WERI-Rb-1 (cell line): ENCODE measurements around the gene DYNLT2.

ENCODE experiments used
- DNase-seq: peaks from one replicate; pipeline ENCODE4 v3.0.0-alpha.2; 2020
- H3K27ac ChIP-seq: fragments of 250-450 bp; sonication (Bioruptor Pico); 2 replicates; pipeline ENCODE4 v1.5.1; 2020; ENCODE audit warnings: mild to moderate bottlenecking, moderate library complexity
- H3K27me3 ChIP-seq: fragments of 250-450 bp; sonication (Bioruptor Pico); 2 replicates; pipeline ENCODE4 v1.5.1; 2021; ENCODE audit warnings: mild to moderate bottlenecking, low read depth, moderate library complexity; ENCODE audit not compliant: insufficient read depth, severe bottlenecking
- H3K36me3 ChIP-seq: fragments of 250-450 bp; sonication (Bioruptor Pico); 2 replicates; pipeline ENCODE4 v1.5.1; 2020; ENCODE audit warnings: mild to moderate bottlenecking, moderate library complexity
- H3K4me3 ChIP-seq: 2 replicates; pipeline ENCODE4 v1.5.1; 2011; ENCODE audit warnings: low read depth, mild to moderate bottlenecking, control low read depth, low read length
- H3K9me3 ChIP-seq: fragments of 250-450 bp; sonication (Bioruptor Pico); 2 replicates; pipeline ENCODE4 v1.5.1; 2021; ENCODE audit warnings: mild to moderate bottlenecking, moderate library complexity; ENCODE audit not compliant: severe bottlenecking
- TF ChIP-seq, protein P1 (sequence below): IDR thresholded peaks from 2 replicates; pipeline ENCODE4 v1.5.1; 2011; ENCODE audit warnings: low read depth, mild to moderate bottlenecking, control low read depth, inconsistent platforms, low read length

The DYNLT2 gene

DNA sequence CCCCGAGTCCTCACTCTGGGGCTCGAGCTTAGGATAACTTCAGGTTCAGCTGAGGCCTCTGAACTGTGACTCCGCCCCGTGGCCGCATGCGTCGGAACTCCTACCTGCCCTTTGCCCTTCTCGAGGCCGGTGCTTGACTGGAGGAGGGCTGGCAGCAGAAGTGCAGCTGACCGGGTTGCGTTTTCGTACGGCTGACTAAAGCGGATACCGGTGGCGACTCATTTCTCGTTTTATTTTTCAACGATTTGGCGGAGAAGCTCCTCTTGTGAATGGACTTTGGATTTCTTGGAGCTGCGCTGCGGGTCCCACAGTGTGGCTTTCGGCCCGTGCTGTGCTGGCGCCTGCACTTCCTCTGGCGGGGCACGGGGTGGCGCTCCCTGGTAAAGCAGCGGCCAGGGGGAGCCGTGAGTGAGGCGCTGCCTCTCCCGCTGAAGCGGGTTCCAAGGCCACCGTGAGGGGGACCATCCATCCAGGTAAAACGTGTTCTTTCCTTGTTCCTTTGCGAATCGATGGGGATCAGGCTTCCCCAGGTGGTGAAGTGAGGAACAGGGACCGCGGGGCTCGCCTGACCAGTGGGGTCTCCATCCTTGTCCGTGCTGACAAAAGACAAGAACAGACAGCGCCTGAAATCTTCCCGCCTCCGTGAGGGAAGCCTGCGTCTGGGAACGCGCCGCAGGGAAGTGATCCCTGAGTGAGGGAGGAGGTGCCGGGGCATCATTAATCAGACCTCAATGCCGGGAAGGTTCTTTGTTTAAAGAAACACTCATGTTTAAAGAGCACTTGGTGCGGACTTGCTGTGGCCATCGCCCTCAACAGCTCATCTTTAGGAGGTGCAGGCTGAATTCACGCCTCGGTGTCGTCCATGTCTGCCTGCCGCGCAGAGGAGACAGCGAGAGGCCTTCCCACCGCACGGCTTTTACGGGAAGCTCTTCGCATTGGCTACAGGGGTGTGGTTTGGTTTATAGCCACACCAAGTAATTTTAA is 38.9 kb upstream of the DYNLT2 start:
- no peaks in the 10 kb centered on the region for H3K36me3 ChIP-seq
- H3K9me3 ChIP-seq, result no peaks in the 10 kb centered on the region
- peak overlapping the region; percentile 53 for H3K4me3 ChIP-seq
- TF ChIP-seq, protein P1, sequence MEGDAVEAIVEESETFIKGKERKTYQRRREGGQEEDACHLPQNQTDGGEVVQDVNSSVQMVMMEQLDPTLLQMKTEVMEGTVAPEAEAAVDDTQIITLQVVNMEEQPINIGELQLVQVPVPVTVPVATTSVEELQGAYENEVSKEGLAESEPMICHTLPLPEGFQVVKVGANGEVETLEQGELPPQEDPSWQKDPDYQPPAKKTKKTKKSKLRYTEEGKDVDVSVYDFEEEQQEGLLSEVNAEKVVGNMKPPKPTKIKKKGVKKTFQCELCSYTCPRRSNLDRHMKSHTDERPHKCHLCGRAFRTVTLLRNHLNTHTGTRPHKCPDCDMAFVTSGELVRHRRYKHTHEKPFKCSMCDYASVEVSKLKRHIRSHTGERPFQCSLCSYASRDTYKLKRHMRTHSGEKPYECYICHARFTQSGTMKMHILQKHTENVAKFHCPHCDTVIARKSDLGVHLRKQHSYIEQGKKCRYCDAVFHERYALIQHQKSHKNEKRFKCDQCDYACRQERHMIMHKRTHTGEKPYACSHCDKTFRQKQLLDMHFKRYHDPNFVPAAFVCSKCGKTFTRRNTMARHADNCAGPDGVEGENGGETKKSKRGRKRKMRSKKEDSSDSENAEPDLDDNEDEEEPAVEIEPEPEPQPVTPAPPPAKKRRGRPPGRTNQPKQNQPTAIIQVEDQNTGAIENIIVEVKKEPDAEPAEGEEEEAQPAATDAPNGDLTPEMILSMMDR, result peak; percentile 94
- no peaks in the 10 kb centered on the region for H3K27me3 ChIP-seq
- peak overlapping the region; percentile 66 for H3K27ac ChIP-seq
- DNase-seq, result peak; percentile 80

DNA sequence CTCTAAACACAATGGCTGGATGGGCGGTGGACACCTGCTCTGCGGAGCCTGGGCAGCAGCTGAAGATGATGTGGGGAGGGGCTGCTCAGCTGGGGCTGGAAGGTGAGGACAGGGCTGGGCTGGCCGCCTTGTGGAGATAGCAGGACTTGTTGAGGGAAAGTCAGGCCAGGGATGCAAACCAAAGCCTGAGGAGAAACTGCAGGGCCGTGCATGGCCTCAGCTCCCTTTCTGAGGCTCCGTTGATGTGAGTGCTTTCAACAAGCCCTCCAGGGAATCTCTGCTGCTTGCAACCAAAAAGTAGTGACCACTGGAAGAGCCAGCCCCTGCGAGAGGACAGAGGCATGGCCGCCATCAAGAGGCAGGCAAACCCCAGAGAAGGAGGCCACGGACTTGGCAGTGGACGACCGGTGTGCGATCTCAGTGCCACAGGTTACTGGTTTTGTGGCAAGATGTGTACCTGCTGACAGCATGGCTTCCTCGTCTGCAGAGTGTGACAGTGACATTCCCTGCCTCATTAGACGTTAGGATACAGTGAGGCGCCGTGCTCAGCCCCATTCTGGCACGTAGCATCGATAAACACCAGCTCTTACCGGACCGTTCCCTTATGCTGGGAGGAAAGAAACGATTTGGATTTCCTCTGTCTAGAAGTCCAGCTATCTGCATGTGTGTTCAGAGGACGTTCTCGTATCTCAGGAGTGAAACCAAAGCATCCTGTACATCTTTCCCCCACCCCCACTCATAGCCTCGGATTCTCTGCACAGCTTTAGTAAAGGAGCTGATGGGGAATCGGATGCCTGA is 38.0 kb upstream of the DYNLT2 start:
- Histone ChIP-seq H3K4me3 (peak overlapping the region; percentile 53), H3K9me3 (no peaks in the 10 kb centered on the region), H3K36me3 (no peaks in the 10 kb centered on the region), H3K27me3 (no peaks in the 10 kb centered on the region), H3K27ac (no peak overlapping the region)
- peak; percentile 29 for DNase-seq
- TF ChIP-seq, protein P1, result peak; percentile 23; the same call in 1 of the 2 replicates

DNA sequence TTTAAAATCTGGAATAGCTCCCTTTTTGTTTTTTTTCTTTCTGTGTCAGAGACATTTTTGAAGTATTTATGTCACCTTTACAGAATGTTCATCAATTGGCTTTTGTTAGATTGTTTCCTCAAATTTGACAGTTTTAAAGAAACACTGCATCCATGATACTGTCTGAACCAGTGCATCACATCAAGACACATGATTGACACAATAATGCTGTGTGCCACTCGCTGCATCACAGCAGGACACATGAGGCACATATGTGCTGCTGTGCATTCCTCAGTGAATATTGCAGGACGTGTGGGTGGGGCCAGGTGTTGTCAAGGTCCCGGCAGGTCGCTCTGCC is 37.4 kb upstream of the DYNLT2 start:
- no peaks in the 10 kb centered on the region for H3K36me3 ChIP-seq
- H3K9me3 ChIP-seq, result no peaks in the 10 kb centered on the region
- no peaks in the 10 kb centered on the region for H3K27me3 ChIP-seq
- TF ChIP-seq, protein P1, result no peak
- H3K4me3 ChIP-seq, result no peak overlapping the region
- H3K27ac ChIP-seq, result no peak overlapping the region
- no peak for DNase-seq

DNA sequence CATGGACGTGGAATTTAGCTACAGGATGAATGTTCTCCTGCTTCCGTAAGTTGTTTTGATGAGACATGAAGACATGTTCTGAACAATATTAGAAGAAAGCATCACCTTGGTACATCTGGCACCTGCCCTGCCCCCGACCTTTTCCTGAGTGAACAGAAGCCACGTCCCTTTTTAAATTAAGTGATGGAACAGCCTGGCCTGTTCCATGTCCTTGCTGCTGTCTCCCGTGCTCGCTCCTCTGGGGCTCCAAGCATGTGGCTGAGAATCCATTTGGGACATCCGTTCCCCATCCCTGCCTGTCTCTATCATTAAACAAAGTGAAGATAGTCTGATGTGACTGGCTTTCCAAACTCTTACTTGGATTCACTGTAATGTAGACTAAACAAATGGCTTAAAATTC is 36.4 kb upstream of the DYNLT2 start:
- Histone ChIP-seq H3K27ac (no peak overlapping the region), H3K27me3 (no peaks in the 10 kb centered on the region), H3K36me3 (no peaks in the 10 kb centered on the region), H3K9me3 (no peaks in the 10 kb centered on the region), H3K4me3 (no peak overlapping the region)
- no peak for DNase-seq
- TF ChIP-seq, protein P1, result no peak

DNA sequence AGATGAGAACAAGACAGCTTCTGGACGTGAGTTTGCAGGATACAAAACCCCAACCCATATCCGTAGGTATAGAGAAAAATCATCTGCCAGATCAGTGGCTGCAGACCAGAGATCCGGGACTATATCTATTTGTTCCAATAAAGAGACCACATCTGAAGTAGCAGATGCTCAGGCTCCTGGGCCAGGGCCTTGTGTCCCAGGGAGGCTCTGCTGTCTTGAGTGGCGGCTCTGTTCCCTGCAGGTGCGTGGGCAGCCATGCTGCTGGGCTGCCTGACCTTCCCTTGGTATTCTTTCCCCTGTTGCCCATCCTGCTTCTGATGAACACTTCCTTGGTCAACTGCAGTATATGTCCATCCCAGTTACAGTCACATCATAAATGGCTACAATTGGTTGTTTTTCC is 35.0 kb upstream of the DYNLT2 start:
- DNase-seq, result no peak
- H3K36me3 ChIP-seq, result no peaks in the 10 kb centered on the region
- no peak overlapping the region for H3K4me3 ChIP-seq
- H3K27me3 ChIP-seq, result no peaks in the 10 kb centered on the region
- no peaks in the 10 kb centered on the region for H3K9me3 ChIP-seq
- TF ChIP-seq, protein P1, result no peak
- no peak overlapping the region for H3K27ac ChIP-seq
